ENCODE measurements around the gene RAB40B.

DNA sequence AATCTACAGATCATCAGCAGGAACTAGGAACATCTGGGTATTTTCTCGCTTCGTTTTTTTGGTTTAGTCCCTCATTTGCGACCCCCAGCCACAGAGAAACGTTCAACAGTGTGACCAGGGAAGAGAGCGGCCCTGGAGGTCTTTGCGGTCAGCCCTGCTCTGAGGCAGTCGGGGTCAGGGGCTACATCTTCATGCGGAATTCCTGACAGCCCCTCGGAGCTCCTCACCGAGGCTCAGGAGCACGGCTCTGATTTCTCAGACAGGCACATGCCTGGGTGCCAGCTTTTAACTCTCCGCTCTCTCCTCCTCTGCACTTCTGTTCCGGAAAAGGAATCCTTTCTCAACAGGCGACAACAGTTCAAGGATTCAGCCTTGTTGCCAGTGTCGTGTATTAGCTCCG is 42.2 kb downstream of the RAB40B start:
- TF ChIP-seq EP300 (IDR thresholded peaks at IDR 0.05) (no peak), POLR2A (IDR thresholded peaks at IDR 0.05) (no peak)
- TF ChIP-seq, protein P1, sequence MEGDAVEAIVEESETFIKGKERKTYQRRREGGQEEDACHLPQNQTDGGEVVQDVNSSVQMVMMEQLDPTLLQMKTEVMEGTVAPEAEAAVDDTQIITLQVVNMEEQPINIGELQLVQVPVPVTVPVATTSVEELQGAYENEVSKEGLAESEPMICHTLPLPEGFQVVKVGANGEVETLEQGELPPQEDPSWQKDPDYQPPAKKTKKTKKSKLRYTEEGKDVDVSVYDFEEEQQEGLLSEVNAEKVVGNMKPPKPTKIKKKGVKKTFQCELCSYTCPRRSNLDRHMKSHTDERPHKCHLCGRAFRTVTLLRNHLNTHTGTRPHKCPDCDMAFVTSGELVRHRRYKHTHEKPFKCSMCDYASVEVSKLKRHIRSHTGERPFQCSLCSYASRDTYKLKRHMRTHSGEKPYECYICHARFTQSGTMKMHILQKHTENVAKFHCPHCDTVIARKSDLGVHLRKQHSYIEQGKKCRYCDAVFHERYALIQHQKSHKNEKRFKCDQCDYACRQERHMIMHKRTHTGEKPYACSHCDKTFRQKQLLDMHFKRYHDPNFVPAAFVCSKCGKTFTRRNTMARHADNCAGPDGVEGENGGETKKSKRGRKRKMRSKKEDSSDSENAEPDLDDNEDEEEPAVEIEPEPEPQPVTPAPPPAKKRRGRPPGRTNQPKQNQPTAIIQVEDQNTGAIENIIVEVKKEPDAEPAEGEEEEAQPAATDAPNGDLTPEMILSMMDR (IDR thresholded peaks at IDR 0.05) = no peak
